GM12892 (cell line): ENCODE results near the gene ZSCAN5A.
"Not testable (repeated sequence)": the region's sequence is repeated elsewhere in the genome, so short reads cannot be mapped to it uniquely, and the experiment has no call there.

Source experiments
- POLR2A ChIP-seq: IDR thresholded peaks from 2 replicates; pipeline ENCODE4 v1.6.1; 2011; ENCODE audit warnings: low read depth, low read length, control low read depth
- POLR2AphosphoS5 ChIP-seq: IDR thresholded peaks from 2 replicates; pipeline ENCODE4 v1.6.1; 2011; ENCODE audit warnings: low read depth, low read length, control low read depth
- TAF1 ChIP-seq: IDR thresholded peaks from 2 replicates; pipeline ENCODE4 v1.6.1; 2011; ENCODE audit warnings: low read depth, mild to moderate bottlenecking, control low read depth, low read length, borderline replicate concordance

GRCh38 chr19:56335371-56335770 is 20.7 kb upstream of the ZSCAN5A start:
- not testable (repeated sequence) for TF ChIP-seq POLR2AphosphoS5, TAF1, POLR2A
